ENCODE measurements around the gene GLCCI1.

Gene GLCCI1

GRCh38 chr7:7968544-7969305 lies at the start of gene GLCCI1:
Gene GLCCI1 (plus strand): TSS chr7:7968796. CDS start chr7:7969351, 555 bp downstream.
- H3K4me1 ChIP-seq (ENCODE audit: control insufficient read depth, insufficient read depth, low read length), result peaks cover 7% of the 10 kb centered on the region
- no peaks in the 10 kb centered on the region for H3K36me3 ChIP-seq (ENCODE audit: control insufficient read depth, insufficient read depth, low read length)
- no peaks in the 10 kb centered on the region for H3K27me3 ChIP-seq (ENCODE audit: control insufficient read depth, insufficient read depth, low read length)

GRCh38 chr7:7919449-7919945 lies 49.1 kb upstream of the GLCCI1 start:
- peaks cover 26% of the 10 kb centered on the region for H3K4me1 ChIP-seq (ENCODE audit: control insufficient read depth, insufficient read depth, low read length)
- no peaks in the 10 kb centered on the region for H3K36me3 ChIP-seq (ENCODE audit: control insufficient read depth, insufficient read depth, low read length)
- no peak overlapping the region for H3K9ac ChIP-seq (ENCODE audit: low read length)
- H3K27me3 ChIP-seq (ENCODE audit: control insufficient read depth, insufficient read depth, low read length), result no peaks in the 10 kb centered on the region
- H3K4me3 ChIP-seq (ENCODE audit: low read length), result no peak overlapping the region
- H3K9me3 ChIP-seq (ENCODE audit: control insufficient read depth, low read length), result no peaks in the 10 kb centered on the region

More at GRCh38 chr7:7968544-7969305, at the start of gene GLCCI1:
- no peaks in the 10 kb centered on the region for H3K9me3 ChIP-seq (ENCODE audit: control insufficient read depth, low read length)
- peak within 1 kb of the TSS; percentile 60 for H3K4me3 ChIP-seq (ENCODE audit: low read length)
- peak within 1 kb of the TSS; percentile 78 for H3K9ac ChIP-seq (ENCODE audit: low read length)

- no peaks in the 10 kb centered on the region for H3K27me3 ChIP-seq (ENCODE audit: control insufficient read depth, insufficient read depth, low read length)
- H3K4me1 ChIP-seq (ENCODE audit: control insufficient read depth, insufficient read depth, low read length), result peaks cover 29% of the 10 kb centered on the region
- H3K9ac ChIP-seq (ENCODE audit: low read length), result no peak overlapping the region
- no peaks in the 10 kb centered on the region for H3K9me3 ChIP-seq (ENCODE audit: control insufficient read depth, low read length)
- H3K36me3 ChIP-seq (ENCODE audit: control insufficient read depth, insufficient read depth, low read length), result no peaks in the 10 kb centered on the region
- peak overlapping the region; percentile 16 for H3K4me3 ChIP-seq (ENCODE audit: low read length)
Observed at GRCh38 chr7:7920056-7920455, 48.5 kb upstream of the GLCCI1 start.

GRCh38 chr7:7920481-7920880 lies 48.1 kb upstream of the GLCCI1 start:
- H3K4me3 ChIP-seq (ENCODE audit: low read length), result peak overlapping the region; percentile 16
- H3K36me3 ChIP-seq (ENCODE audit: control insufficient read depth, insufficient read depth, low read length), result no peaks in the 10 kb centered on the region
- peaks cover 29% of the 10 kb centered on the region for H3K4me1 ChIP-seq (ENCODE audit: control insufficient read depth, insufficient read depth, low read length)
- H3K27me3 ChIP-seq (ENCODE audit: control insufficient read depth, insufficient read depth, low read length), result no peaks in the 10 kb centered on the region
- H3K9ac ChIP-seq (ENCODE audit: low read length), result no peak overlapping the region
- no peaks in the 10 kb centered on the region for H3K9me3 ChIP-seq (ENCODE audit: control insufficient read depth, low read length)

- no peaks in the 10 kb centered on the region for H3K9me3 ChIP-seq (ENCODE audit: control insufficient read depth, low read length)
- H3K4me1 ChIP-seq (ENCODE audit: control insufficient read depth, insufficient read depth, low read length), result peaks cover 29% of the 10 kb centered on the region
- H3K9ac ChIP-seq (ENCODE audit: low read length), result no peak overlapping the region
- no peak overlapping the region for H3K4me3 ChIP-seq (ENCODE audit: low read length)
- no peaks in the 10 kb centered on the region for H3K27me3 ChIP-seq (ENCODE audit: control insufficient read depth, insufficient read depth, low read length)
- no peaks in the 10 kb centered on the region for H3K36me3 ChIP-seq (ENCODE audit: control insufficient read depth, insufficient read depth, low read length)
Observed at GRCh38 chr7:7921830-7922229, 46.8 kb upstream of the GLCCI1 start.

GRCh38 chr7:7922684-7923385 lies 45.8 kb upstream of the GLCCI1 start:
- no peaks in the 10 kb centered on the region for H3K9me3 ChIP-seq (ENCODE audit: control insufficient read depth, low read length)
- no peaks in the 10 kb centered on the region for H3K27me3 ChIP-seq (ENCODE audit: control insufficient read depth, insufficient read depth, low read length)
- H3K36me3 ChIP-seq (ENCODE audit: control insufficient read depth, insufficient read depth, low read length), result no peaks in the 10 kb centered on the region
- no peak overlapping the region for H3K9ac ChIP-seq (ENCODE audit: low read length)
- no peak overlapping the region for H3K4me3 ChIP-seq (ENCODE audit: low read length)
- H3K4me1 ChIP-seq (ENCODE audit: control insufficient read depth, insufficient read depth, low read length), result peaks cover 29% of the 10 kb centered on the region

GRCh38 chr7:7923818-7924217 lies 44.8 kb upstream of the GLCCI1 start:
- H3K27me3 ChIP-seq (ENCODE audit: control insufficient read depth, insufficient read depth, low read length), result no peaks in the 10 kb centered on the region
- H3K36me3 ChIP-seq (ENCODE audit: control insufficient read depth, insufficient read depth, low read length), result no peaks in the 10 kb centered on the region
- H3K9me3 ChIP-seq (ENCODE audit: control insufficient read depth, low read length), result no peaks in the 10 kb centered on the region
- no peak overlapping the region for H3K4me3 ChIP-seq (ENCODE audit: low read length)
- no peak overlapping the region for H3K9ac ChIP-seq (ENCODE audit: low read length)
- H3K4me1 ChIP-seq (ENCODE audit: control insufficient read depth, insufficient read depth, low read length), result peaks cover 29% of the 10 kb centered on the region

GRCh38 chr7:7924303-7924702 lies 44.3 kb upstream of the GLCCI1 start:
- H3K9ac ChIP-seq (ENCODE audit: low read length), result no peak overlapping the region
- H3K36me3 ChIP-seq (ENCODE audit: control insufficient read depth, insufficient read depth, low read length), result no peaks in the 10 kb centered on the region
- no peaks in the 10 kb centered on the region for H3K9me3 ChIP-seq (ENCODE audit: control insufficient read depth, low read length)
- no peak overlapping the region for H3K4me3 ChIP-seq (ENCODE audit: low read length)
- no peaks in the 10 kb centered on the region for H3K27me3 ChIP-seq (ENCODE audit: control insufficient read depth, insufficient read depth, low read length)
- H3K4me1 ChIP-seq (ENCODE audit: control insufficient read depth, insufficient read depth, low read length), result peaks cover 27% of the 10 kb centered on the region

GRCh38 chr7:7931626-7932025 lies 37.0 kb upstream of the GLCCI1 start:
- Histone ChIP-seq H3K4me3 (ENCODE audit: low read length) (no peak overlapping the region), H3K9me3 (ENCODE audit: control insufficient read depth, low read length) (no peaks in the 10 kb centered on the region), H3K4me1 (ENCODE audit: control insufficient read depth, insufficient read depth, low read length) (peaks cover 4% of the 10 kb centered on the region)

GRCh38 chr7:7932553-7932952 lies 36.0 kb upstream of the GLCCI1 start:
- Histone ChIP-seq H3K4me3 (ENCODE audit: low read length) (no peak overlapping the region), H3K36me3 (ENCODE audit: control insufficient read depth, insufficient read depth, low read length) (no peaks in the 10 kb centered on the region), H3K27me3 (ENCODE audit: control insufficient read depth, insufficient read depth, low read length) (no peaks in the 10 kb centered on the region), H3K9ac (ENCODE audit: low read length) (no peak overlapping the region), H3K9me3 (ENCODE audit: control insufficient read depth, low read length) (no peaks in the 10 kb centered on the region), H3K4me1 (ENCODE audit: control insufficient read depth, insufficient read depth, low read length) (peaks cover 4% of the 10 kb centered on the region)

More at GRCh38 chr7:7931626-7932025, 37.0 kb upstream of the GLCCI1 start:
- no peaks in the 10 kb centered on the region for H3K27me3 ChIP-seq (ENCODE audit: control insufficient read depth, insufficient read depth, low read length)
- no peak overlapping the region for H3K9ac ChIP-seq (ENCODE audit: low read length)
- H3K36me3 ChIP-seq (ENCODE audit: control insufficient read depth, insufficient read depth, low read length), result no peaks in the 10 kb centered on the region

GRCh38 chr7:7933915-7934526 lies 34.6 kb upstream of the GLCCI1 start:
- peaks cover under 1% of the 10 kb centered on the region for H3K4me1 ChIP-seq (ENCODE audit: control insufficient read depth, insufficient read depth, low read length)
- no peak overlapping the region for H3K9ac ChIP-seq (ENCODE audit: low read length)
- no peak overlapping the region for H3K4me3 ChIP-seq (ENCODE audit: low read length)

GRCh38 chr7:7934945-7935344 lies 33.7 kb upstream of the GLCCI1 start:
- no peaks in the 10 kb centered on the region for H3K27me3 ChIP-seq (ENCODE audit: control insufficient read depth, insufficient read depth, low read length)
- no peak overlapping the region for H3K4me3 ChIP-seq (ENCODE audit: low read length)
- no peaks in the 10 kb centered on the region for H3K4me1 ChIP-seq (ENCODE audit: control insufficient read depth, insufficient read depth, low read length)
- H3K9ac ChIP-seq (ENCODE audit: low read length), result no peak overlapping the region
- H3K9me3 ChIP-seq (ENCODE audit: control insufficient read depth, low read length), result no peaks in the 10 kb centered on the region
- no peaks in the 10 kb centered on the region for H3K36me3 ChIP-seq (ENCODE audit: control insufficient read depth, insufficient read depth, low read length)

More at GRCh38 chr7:7933915-7934526, 34.6 kb upstream of the GLCCI1 start:
- Histone ChIP-seq H3K9me3 (ENCODE audit: control insufficient read depth, low read length) (no peaks in the 10 kb centered on the region), H3K36me3 (ENCODE audit: control insufficient read depth, insufficient read depth, low read length) (no peaks in the 10 kb centered on the region), H3K27me3 (ENCODE audit: control insufficient read depth, insufficient read depth, low read length) (no peaks in the 10 kb centered on the region)
